Measurements from ENCODE around the gene SMIM33. TPM values are rescaled to one million over a fixed set of nuclear protein-coding genes. Genes with fewer than 3 reads are reported as not detected.
A peak's percentile ranks its signal among the peaks of the same experiment; 100 is the strongest.

The SMIM33 gene
- total and polyA plus RNA-seq, 9 of the 15 experiments (the other 6 are each of a cell fraction or from before 2014, with no cell fraction given): not detected

GRCh38 chr5:139439013-139439903, 31.5 kb upstream of the SMIM33 start, which contains the start of gene DNAJC18 (continued):
- TF ChIP-seq ETS1 (conservative IDR thresholded peaks at IDR 0.05; ENCODE audit: control insufficient read depth, low read depth, low read length) (peak; percentile 90), TAF15 (IDR thresholded peaks at IDR 0.05; ENCODE audit: low read depth, low read length) (no peak), KDM5B (IDR thresholded peaks at IDR 0.05; ENCODE audit: insufficient replicate concordance, low read depth, low read length) (peak; percentile 46), PRMT5 (CRISPR knock-in tag; IDR thresholded peaks at IDR 0.05) (no peak), NFYB (IDR thresholded peaks at IDR 0.05; ENCODE audit: extremely low read depth, insufficient read length) (no peak), KLF1 (tag; IDR thresholded peaks at IDR 0.05) (no peak), EZH2 (IDR thresholded peaks at IDR 0.05; ENCODE audit: borderline replicate concordance, low read depth, low read length) (no peak), SMAD1 (IDR thresholded peaks at IDR 0.05; ENCODE audit: low read depth, low read length, partially characterized antibody) (no peak), KAT8 (IDR thresholded peaks at IDR 0.05; ENCODE audit: low read depth) (no peak), CC2D1A (IDR thresholded peaks at IDR 0.05) (no peak), CHD4 (IDR thresholded peaks at IDR 0.05; ENCODE audit: insufficient read depth, insufficient replicate concordance, low read depth, low read length, poor library complexity, severe bottlenecking) (no peak), BMI1 (IDR thresholded peaks at IDR 0.05; ENCODE audit: low read length) (no peak), ZNF76 (CRISPR knock-in tag; IDR thresholded peaks at IDR 0.05; ENCODE audit: borderline replicate concordance) (no peak; the same call in 1 of the 2 replicates), HCFC1 (IDR thresholded peaks at IDR 0.05; ENCODE audit: low read depth, low read length) (peak; percentile 95), C11orf30 (IDR thresholded peaks at IDR 0.05; ENCODE audit: low read depth) (no peak), KDM4B (IDR thresholded peaks at IDR 0.05; ENCODE audit: borderline replicate concordance in 2 of 2, low read depth in 1 of 2) (peak in 1 of 2 experiments; percentile 66; a peak in 1 of 4 replicates), TSHZ1 (CRISPR knock-in tag; IDR thresholded peaks at IDR 0.05) (no peak), RAD51 (IDR thresholded peaks at IDR 0.05; ENCODE audit: borderline replicate concordance, low read depth) (no peak), NR2C1 (IDR thresholded peaks at IDR 0.05) (peak; percentile 71), NR2C1 (tag; IDR thresholded peaks at IDR 0.05) (peak; percentile 87)
- TF ChIP-seq, protein P1, sequence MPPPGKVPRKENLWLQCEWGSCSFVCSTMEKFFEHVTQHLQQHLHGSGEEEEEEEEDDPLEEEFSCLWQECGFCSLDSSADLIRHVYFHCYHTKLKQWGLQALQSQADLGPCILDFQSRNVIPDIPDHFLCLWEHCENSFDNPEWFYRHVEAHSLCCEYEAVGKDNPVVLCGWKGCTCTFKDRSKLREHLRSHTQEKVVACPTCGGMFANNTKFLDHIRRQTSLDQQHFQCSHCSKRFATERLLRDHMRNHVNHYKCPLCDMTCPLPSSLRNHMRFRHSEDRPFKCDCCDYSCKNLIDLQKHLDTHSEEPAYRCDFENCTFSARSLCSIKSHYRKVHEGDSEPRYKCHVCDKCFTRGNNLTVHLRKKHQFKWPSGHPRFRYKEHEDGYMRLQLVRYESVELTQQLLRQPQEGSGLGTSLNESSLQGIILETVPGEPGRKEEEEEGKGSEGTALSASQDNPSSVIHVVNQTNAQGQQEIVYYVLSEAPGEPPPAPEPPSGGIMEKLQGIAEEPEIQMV (tag; conservative IDR thresholded peaks at IDR 0.05; ENCODE audit: low read depth): 0 out of 2 replicates have a peak, but pooled peaks have one; percentile 30

Data from K562 (cell line).